ENCODE results near the gene NR5A1.

DNA sequence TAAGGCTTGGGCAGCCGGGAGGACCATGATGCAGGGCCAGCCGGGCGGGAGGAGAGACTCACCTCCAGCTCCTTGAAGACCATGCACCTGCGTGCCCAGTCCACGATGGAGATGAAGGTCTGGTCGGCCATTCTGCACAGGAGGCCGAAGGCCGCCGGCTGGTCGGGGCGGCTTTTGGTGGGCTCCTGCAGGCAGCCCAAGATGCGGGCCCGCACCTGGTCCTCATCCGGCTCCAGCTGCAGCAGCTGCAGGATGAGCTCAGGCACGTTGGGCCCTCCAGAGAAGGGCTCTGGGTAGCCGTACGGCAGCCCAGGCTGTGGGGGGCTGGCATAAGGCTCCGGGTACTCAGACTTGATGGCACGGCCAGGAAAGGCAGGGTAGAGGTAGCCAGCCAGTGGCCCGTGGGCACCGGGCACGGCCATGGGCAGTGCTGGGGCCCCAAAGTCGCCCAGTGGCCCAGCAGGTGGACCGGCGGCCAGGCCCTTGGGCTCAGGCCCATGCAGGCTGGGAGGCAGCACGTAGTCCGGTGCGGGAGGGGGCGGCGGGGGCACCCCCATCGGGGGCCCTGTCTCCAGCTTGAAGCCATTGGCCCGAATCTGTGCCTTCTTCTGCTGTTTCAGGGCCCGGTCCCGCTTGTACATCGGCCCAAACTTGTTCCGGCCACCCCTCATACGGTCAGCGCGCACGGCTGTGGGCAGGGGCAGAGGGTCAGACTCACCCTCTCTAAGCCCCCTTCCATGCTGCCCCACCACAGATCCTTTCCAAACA lies 7.0 kb downstream of the NR5A1 start:
- no peak for TF ChIP-seq ZNF274 (IDR thresholded peaks at IDR 0.05; ENCODE audit: low read depth, low read length)
- no peak for TF ChIP-seq SUZ12 (IDR thresholded peaks at IDR 0.05; ENCODE audit: extremely low read depth, insufficient read depth, insufficient read length)

Data from NT2/D1 (cell line).